ENCODE measurements around the gene GDPD2.
"Not testable (repeated sequence)": the region's sequence is repeated elsewhere in the genome, so short reads cannot be mapped to it uniquely, and the experiment has no call there.

GDPD2 gene

GRCh38 chrX:70422851-70423341, at the start of gene GDPD2:
Gene GDPD2, plus strand, starts transcription at chrX:70423314. Its CDS starts 1,671 bp downstream, at chrX:70424985.
- in situ Hi-C loops (cut with MboI; ENCODE audit: low sequenced_read_pairs): no loop called here

- in situ Hi-C loops (cut with MboI; ENCODE audit: low sequenced_read_pairs): no loop called here
Observed at GRCh38 chrX:70386235-70386634, 36.9 kb upstream of the GDPD2 start.

GRCh38 chrX:70398899-70399298, 24.2 kb upstream of the GDPD2 start:
- in situ Hi-C loops (cut with MboI; ENCODE audit: low sequenced_read_pairs): no loop called here

- in situ Hi-C loops (cut with MboI; ENCODE audit: low sequenced_read_pairs): not testable (repeated sequence)
Observed at GRCh38 chrX:70400181-70400580, 22.9 kb upstream of the GDPD2 start.

GRCh38 chrX:70402721-70403120, 20.4 kb upstream of the GDPD2 start:
- in situ Hi-C loops (cut with MboI; ENCODE audit: low sequenced_read_pairs): no loop called here

GRCh38 chrX:70405003-70405402, 18.1 kb upstream of the GDPD2 start:
- in situ Hi-C loops (cut with MboI; ENCODE audit: low sequenced_read_pairs): no loop called here

GRCh38 chrX:70410921-70411320, 12.2 kb upstream of the GDPD2 start:
- in situ Hi-C loops (cut with MboI; ENCODE audit: low sequenced_read_pairs): no loop called here

GRCh38 chrX:70411475-70411874, 11.6 kb upstream of the GDPD2 start:
- in situ Hi-C loops (cut with MboI; ENCODE audit: low sequenced_read_pairs): no loop called here

- in situ Hi-C loops (cut with MboI; ENCODE audit: low sequenced_read_pairs): no loop called here
Observed at GRCh38 chrX:70421618-70422017, 1.5 kb upstream of the GDPD2 start.

GRCh38 chrX:70423936-70424675, 992 bp downstream of the GDPD2 start:
- in situ Hi-C loops (cut with MboI; ENCODE audit: low sequenced_read_pairs): no loop called here

GRCh38 chrX:70424801-70425200, 1.7 kb downstream of the GDPD2 start:
- in situ Hi-C loops (cut with MboI; ENCODE audit: low sequenced_read_pairs): no loop called here

GRCh38 chrX:70426286-70427278, 3.5 kb downstream of the GDPD2 start:
- in situ Hi-C loops (cut with MboI; ENCODE audit: low sequenced_read_pairs): no loop called here

- in situ Hi-C loops (cut with MboI; ENCODE audit: low sequenced_read_pairs): no loop called here
Observed at GRCh38 chrX:70427365-70427764, 4.3 kb downstream of the GDPD2 start.

- in situ Hi-C loops (cut with MboI; ENCODE audit: low sequenced_read_pairs): no loop called here
Observed at GRCh38 chrX:70429759-70430158, 6.6 kb downstream of the GDPD2 start.

GRCh38 chrX:70432936-70433847, 10.1 kb downstream of the GDPD2 start:
- in situ Hi-C loops (cut with MboI; ENCODE audit: low sequenced_read_pairs): no loop called here

GRCh38 chrX:70433848-70434351, 10.8 kb downstream of the GDPD2 start:
- in situ Hi-C loops (cut with MboI; ENCODE audit: low sequenced_read_pairs): no loop called here

GRCh38 chrX:70434352-70434866, 11.3 kb downstream of the GDPD2 start:
- in situ Hi-C loops (cut with MboI; ENCODE audit: low sequenced_read_pairs): no loop called here

GRCh38 chrX:70434914-70435586, 11.9 kb downstream of the GDPD2 start:
- in situ Hi-C loops (cut with MboI; ENCODE audit: low sequenced_read_pairs): no loop called here

- in situ Hi-C loops (cut with MboI; ENCODE audit: low sequenced_read_pairs): no loop called here
Observed at GRCh38 chrX:70436343-70436742, 13.2 kb downstream of the GDPD2 start.

GRCh38 chrX:70437011-70437410, 13.9 kb downstream of the GDPD2 start:
- in situ Hi-C loops (cut with MboI; ENCODE audit: low sequenced_read_pairs): no loop called here
